22Rv1 (cell line): ENCODE measurements around the gene RPL37A.

Experiments
- H3K27ac ChIP-seq: fragments of 450-650 bp; 2 replicates; pipeline ENCODE4 v1.5.1; 2017
- CTCF ChIP-seq: fragments of 450-650 bp; IDR thresholded peaks from 2 replicates; pipeline ENCODE4 v1.5.1; 2017; ENCODE audit warnings: mild to moderate bottlenecking
- ZFX ChIP-seq: fragments of 450-650 bp; IDR thresholded peaks from 2 replicates; pipeline ENCODE4 v1.6.1; 2017; ENCODE audit warnings: antibody characterized with exemption, borderline replicate concordance

Gene RPL37A

GRCh38 chr2:216526939-216527338, 28.3 kb downstream of the RPL37A start:
- TF ChIP-seq ZFX (no peak), CTCF (no peak)
- no peak overlapping the region for H3K27ac ChIP-seq

DNA sequence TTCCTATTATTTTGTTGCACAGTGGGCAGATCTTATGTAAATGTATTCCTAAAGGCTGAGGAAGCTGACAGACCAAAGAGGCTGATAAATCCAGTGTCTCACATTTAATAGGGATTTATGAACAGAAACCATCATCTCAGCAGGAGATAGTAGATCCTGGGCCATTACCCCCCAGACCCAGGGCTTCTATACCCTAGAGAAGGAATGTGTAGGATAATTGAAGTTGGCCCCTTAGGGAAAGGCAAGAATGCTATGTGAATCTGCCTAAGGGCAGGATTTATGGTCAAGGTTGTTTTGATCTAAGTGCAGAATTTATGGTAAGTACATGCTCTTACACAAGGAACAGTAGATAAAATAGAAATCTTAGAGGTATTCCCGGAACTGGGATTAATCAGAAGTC, 29.0 kb downstream of the RPL37A start:
- TF ChIP-seq CTCF (no peak), ZFX (no peak)
- H3K27ac ChIP-seq = no peak overlapping the region

DNA sequence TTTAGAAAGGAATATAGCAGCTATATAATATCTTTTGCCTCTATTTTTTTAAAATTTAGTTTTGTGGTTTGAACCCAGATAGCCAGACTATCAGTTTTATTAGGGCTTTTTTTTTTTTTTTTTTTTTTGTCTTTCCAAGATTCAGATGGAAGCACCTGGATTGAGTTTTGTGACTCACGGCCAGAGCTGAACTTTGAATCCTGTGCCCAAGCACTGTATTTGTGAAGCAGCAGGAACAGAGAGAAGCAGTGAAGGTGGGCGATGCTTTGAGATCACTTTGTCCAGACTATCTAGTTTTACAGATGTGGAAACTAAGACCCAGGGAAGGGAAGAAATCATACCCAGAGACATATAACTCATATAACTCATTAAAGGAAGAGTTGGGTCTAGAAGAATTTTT, 33.9 kb downstream of the RPL37A start:
- TF ChIP-seq ZFX (no peak), CTCF (no peak)
- H3K27ac ChIP-seq = no peak overlapping the region

DNA sequence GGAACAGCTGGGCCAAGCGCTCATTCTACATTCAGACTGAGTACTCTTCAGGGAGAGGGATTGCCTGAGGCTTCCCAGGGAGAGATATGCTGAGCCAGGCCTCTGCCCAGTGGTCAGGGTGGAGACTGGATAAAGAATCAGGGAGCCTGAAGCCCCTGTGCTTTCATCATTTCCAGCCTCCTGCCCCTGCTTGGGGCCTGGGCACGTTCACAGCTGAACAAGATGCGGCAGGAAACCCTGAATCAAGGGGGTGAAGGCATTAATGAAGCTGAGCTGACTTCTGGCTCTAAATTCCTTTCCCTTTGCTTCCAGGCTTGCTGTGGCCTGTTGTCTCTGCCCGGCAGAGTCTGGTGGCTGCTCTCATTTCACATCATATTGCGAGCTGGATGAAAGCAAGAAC, 35.0 kb downstream of the RPL37A start:
- no peak for TF ChIP-seq CTCF
- TF ChIP-seq ZFX = no peak

DNA sequence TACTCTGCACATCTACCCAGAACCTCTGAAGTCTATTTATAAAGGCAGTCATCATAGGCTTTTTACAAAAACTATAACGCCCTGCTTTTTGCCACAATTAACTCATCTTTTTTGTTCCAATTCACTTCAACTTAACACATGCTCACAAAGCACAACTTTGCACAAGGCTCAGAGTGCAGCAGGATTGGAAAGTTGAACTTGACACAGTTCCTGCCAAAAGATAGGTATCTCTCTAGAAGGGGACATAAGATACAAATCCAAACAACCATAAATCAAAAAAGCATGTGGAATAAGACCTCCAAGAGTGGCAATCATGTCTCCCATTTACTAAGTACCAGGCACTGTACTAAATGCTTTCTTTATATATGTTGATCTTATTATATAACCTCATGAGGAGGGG, 36.2 kb downstream of the RPL37A start:
- no peak for TF ChIP-seq ZFX
- TF ChIP-seq CTCF = no peak
- no peak overlapping the region for H3K27ac ChIP-seq

More for the DNA sequence above, 35.0 kb downstream of the RPL37A start:
- H3K27ac ChIP-seq = no peak overlapping the region

DNA sequence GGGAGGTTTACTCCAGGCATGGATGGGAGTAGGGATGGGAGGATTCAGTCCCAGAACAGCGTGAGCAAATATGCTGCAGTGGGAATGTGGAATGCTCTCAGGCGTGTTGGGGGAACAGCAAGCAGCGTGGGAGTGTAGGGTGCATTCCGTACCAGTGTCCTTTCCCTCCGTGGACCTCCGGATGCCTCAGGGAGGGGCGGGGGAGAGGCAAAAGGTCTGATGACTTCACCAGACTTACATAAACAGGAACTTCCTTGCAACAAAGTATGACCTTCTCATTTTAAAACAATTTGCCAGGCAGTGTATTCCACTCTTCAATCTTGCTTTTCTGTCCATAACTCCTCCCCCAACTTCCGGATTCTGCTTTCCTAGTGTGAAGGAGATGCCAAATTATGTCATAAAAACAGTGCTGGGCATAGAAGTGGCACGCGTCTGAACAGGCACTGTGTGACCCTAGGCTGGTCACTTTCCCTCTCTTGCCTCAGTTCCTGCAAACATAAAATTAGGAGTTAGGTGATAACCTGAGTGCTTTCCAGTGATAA, 36.9 kb downstream of the RPL37A start:
- no peak overlapping the region for H3K27ac ChIP-seq
- no peak for TF ChIP-seq ZFX
- TF ChIP-seq CTCF = no peak

DNA sequence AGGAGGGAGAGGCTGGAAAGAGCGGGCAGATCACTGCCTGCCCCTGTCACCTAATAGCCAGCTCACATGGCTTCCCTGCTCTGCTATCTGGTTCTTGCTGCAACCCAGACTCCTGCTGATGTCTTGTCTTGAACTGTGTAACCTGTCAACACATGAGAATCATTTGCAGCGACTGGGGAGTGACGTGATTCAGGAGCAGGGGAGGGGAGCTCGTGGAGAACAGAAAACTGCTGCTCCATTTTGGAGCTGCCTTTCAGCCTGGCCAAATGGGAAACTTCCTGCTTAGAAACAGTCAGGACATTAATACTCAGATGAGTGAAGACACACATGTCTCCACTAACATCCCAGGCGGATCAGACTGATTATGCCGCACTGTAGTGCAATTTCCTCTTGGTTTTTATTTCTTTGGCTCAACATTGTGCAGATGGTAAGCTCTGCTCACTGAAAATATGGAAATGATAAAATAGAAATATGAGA, 38.1 kb downstream of the RPL37A start:
- TF ChIP-seq CTCF (no peak), ZFX (no peak)
- no peak overlapping the region for H3K27ac ChIP-seq
